Naive thymus-derived CD8-positive, alpha-beta T cell (primary cell): ENCODE measurements around the gene TNFRSF1B. TPM values are rescaled to one million over a fixed set of nuclear protein-coding genes. Genes with fewer than 3 reads are reported as not detected.

Source experiments
- ATAC-seq, 2 donors: fragments of 150-1000 bp; cut with Tn5 transposase in 1 of 2; sonication (Bioruptor Pico), chemical (Tn5 transposase) in 1 of 2; 1 replicate in 1 of 2; 2 replicates in 1 of 2; pipeline ENCODE4 v1.10.0; 2021; ENCODE audit warnings: mild to moderate bottlenecking in 2 of 2, moderate library complexity in 2 of 2
- POLR2A ChIA-PET: fragments of 350-600 bp; sonication (Branson Sonifier 250); formaldehyde crosslinking; loops from one replicate; lab custom pipeline; 2021; ENCODE audit warnings: antibody characterized with exemption; lab: Charles Lee
- DNase-seq, 10 donors: peaks; one replicate each; pipeline versions ENCODE4 v3.0.0 to v3.0.0-alpha.2; 2020 to 2022
- H3K27ac Mint-ChIP-seq, 10 donors: one replicate each; pipeline ENCODE4 v1.8.0; 2020 to 2022; ENCODE audit warnings: mild to moderate bottlenecking in 10 of 10, mixed read lengths in 10 of 10, moderate library complexity in 4 of 10, inconsistent platforms in 1 of 10
- H3K27me3 Mint-ChIP-seq, 5 donors: one replicate each; pipeline ENCODE4 v1.8.0; 2021 to 2022; ENCODE audit warnings: mixed read lengths in 5 of 5
- H3K36me3 Mint-ChIP-seq, 3 donors: one replicate each; pipeline ENCODE4 v1.8.0; 2020 to 2022; ENCODE audit warnings: mixed read lengths in 3 of 3, mild to moderate bottlenecking in 2 of 3, inconsistent platforms in 1 of 3
- H3K4me1 Mint-ChIP-seq, 4 donors: one replicate each; pipeline ENCODE4 v1.8.0; 2021 to 2022; ENCODE audit warnings: mixed read lengths in 4 of 4
- H3K4me3 Mint-ChIP-seq, 10 donors: one replicate each; pipeline ENCODE4 v1.8.0; 2020 to 2022; ENCODE audit warnings: mild to moderate bottlenecking in 10 of 10, mixed read lengths in 10 of 10, moderate library complexity in 6 of 10, inconsistent platforms in 1 of 10
- H3K9me3 Mint-ChIP-seq, 9 donors: one replicate each; pipeline ENCODE4 v1.8.0; 2020 to 2022; ENCODE audit warnings: mixed read lengths in 9 of 9, mild to moderate bottlenecking in 3 of 9, inconsistent platforms in 1 of 9, moderate library complexity in 1 of 9
- polyA plus RNA-seq, 3 donors: library from polyadenylated mRNA; unstranded; fragments of 300-500 nt; fragmentation: Illumina TruSeq; gene quantifications; one replicate each; pipeline ENCODE4 v1.2.3, GENCODE V29; 2021
- total RNA-seq, 8 experiments: library from RNA in 2 of 8; stranded (reverse) in 2 of 8; gene quantifications; one replicate each; pipeline ENCODE4 v1.2.3 and lab custom pipeline; 2021 to 2026

TNFRSF1B gene
- total and polyA plus RNA-seq, 5 experiments from 2014 or later: 16.5 to 64.6 (median 19.7) TPM

- peak overlapping the region in 6 of 10 donors; percentile 29 to 70 (median 49) for H3K4me3 Mint-ChIP-seq
- peak overlapping the region in 9 of 10 donors; percentile 71 to 96 (median 83) for H3K27ac Mint-ChIP-seq
- peaks cover 18 to 57% (median 39%) of the 10 kb centered on the region in 4 donors for H3K4me1 Mint-ChIP-seq
- no peaks in the 10 kb centered on the region for H3K27me3 Mint-ChIP-seq
- H3K9me3 Mint-ChIP-seq: no peaks in the 10 kb centered on the region
- POLR2A ChIA-PET: interaction anchor here (0.6 to 7.8 kb wide), 4 partner anchors 7 to 58 kb away, joined by 4 to 67 read pairs (median 5); no protein-coding TSS in a partner anchor
- H3K36me3 Mint-ChIP-seq: no peaks in the 10 kb centered on the region
- no peak for DNase-seq
- peak in 1 of 2 donors; percentile 7 for ATAC-seq
Measured at GRCh38 chr1:12142891-12143630, 23.7 kb upstream of the TNFRSF1B start.

GRCh38 chr1:12143631-12144155 is 23.1 kb upstream of the TNFRSF1B start:
- peaks cover 18 to 63% (median 45%) of the 10 kb centered on the region in 4 donors for H3K4me1 Mint-ChIP-seq
- H3K4me3 Mint-ChIP-seq: peak overlapping the region in 8 of 10 donors; percentile 8 to 70 (median 32)

GRCh38 chr1:12144236-12144635 is 22.6 kb upstream of the TNFRSF1B start:
- ATAC-seq: no peak
- peak overlapping the region in 2 of 10 donors; percentile 33 to 66 for H3K4me3 Mint-ChIP-seq
- peaks cover 0 to under 1% (median 0%) of the 10 kb centered on the region in 9 donors for H3K9me3 Mint-ChIP-seq
- no peaks in the 10 kb centered on the region for H3K27me3 Mint-ChIP-seq
- POLR2A ChIA-PET: interaction anchor here (1.2 to 7.8 kb wide), 4 partner anchors 6 to 22 kb away, joined by 4 to 67 read pairs (median 6); partner anchors contain the start of gene TNFRSF1B
- no peak for DNase-seq
- peak overlapping the region in 7 of 10 donors; percentile 73 to 96 (median 84) for H3K27ac Mint-ChIP-seq
- H3K4me1 Mint-ChIP-seq: peaks cover 23 to 69% (median 50%) of the 10 kb centered on the region in 4 donors
- H3K36me3 Mint-ChIP-seq: no peaks in the 10 kb centered on the region

More at GRCh38 chr1:12143631-12144155, 23.1 kb upstream of the TNFRSF1B start:
- Mint-ChIP-seq H3K27me3 (no peaks in the 10 kb centered on the region), H3K9me3 (no peaks in the 10 kb centered on the region), H3K27ac (peak overlapping the region in 9 of 10 donors; percentile 71 to 96 (median 83)), H3K36me3 (no peaks in the 10 kb centered on the region)
- DNase-seq (no peak), ATAC-seq (peak; percentile 42 to 75)
- POLR2A ChIA-PET: interaction anchor here (0.6 to 7.8 kb wide), 4 partner anchors 7 to 57 kb away, joined by 4 to 67 read pairs (median 5); no protein-coding TSS in a partner anchor

GRCh38 chr1:12144969-12145368 is 21.8 kb upstream of the TNFRSF1B start:
- Mint-ChIP-seq H3K4me3 (no peak overlapping the region), H3K27ac (peak overlapping the region in 7 of 10 donors; percentile 22 to 75 (median 55)), H3K4me1 (peaks cover 27 to 72% (median 58%) of the 10 kb centered on the region in 4 donors), H3K27me3 (no peaks in the 10 kb centered on the region), H3K36me3 (peaks cover 0 to 4% (median 0%) of the 10 kb centered on the region in 3 donors), H3K9me3 (peaks cover 0 to 8% (median 0%) of the 10 kb centered on the region in 9 donors)
- POLR2A ChIA-PET: interaction anchor here (0.6 to 8.7 kb wide), 8 partner anchors 9 to 56 kb away, joined by 3 to 119 read pairs (median 5); partner anchors contain the start of gene TNFRSF1B
- DNase-seq (no peak), ATAC-seq (no peak)

- DNase-seq: no peak
Measured at GRCh38 chr1:12145616-12146342, 21.0 kb upstream of the TNFRSF1B start.

GRCh38 chr1:12146343-12147112 is 20.3 kb upstream of the TNFRSF1B start:
- no peaks in the 10 kb centered on the region for H3K27me3 Mint-ChIP-seq
- no peak for DNase-seq
- POLR2A ChIA-PET: interaction anchor here (1.4 to 8.7 kb wide), 5 partner anchors 6 to 57 kb away, joined by 4 to 119 read pairs (median 5); no protein-coding TSS in a partner anchor
- peak overlapping the region; percentile 66 to 97 (median 90) for H3K27ac Mint-ChIP-seq
- peak overlapping the region in 5 of 10 donors; percentile 11 to 75 (median 20) for H3K4me3 Mint-ChIP-seq
- peaks cover 0 to 4% (median 3%) of the 10 kb centered on the region in 3 donors for H3K36me3 Mint-ChIP-seq
- peaks cover 0 to 9% (median 0%) of the 10 kb centered on the region in 9 donors for H3K9me3 Mint-ChIP-seq
- H3K4me1 Mint-ChIP-seq: peaks cover 41 to 88% (median 73%) of the 10 kb centered on the region in 4 donors
- no peak for ATAC-seq

More at GRCh38 chr1:12145616-12146342, 21.0 kb upstream of the TNFRSF1B start:
- Mint-ChIP-seq H3K4me3 (no peak overlapping the region), H3K27ac (peak overlapping the region in 9 of 10 donors; percentile 66 to 97 (median 90)), H3K9me3 (peaks cover 0 to 9% (median 0%) of the 10 kb centered on the region in 9 donors), H3K4me1 (peaks cover 35 to 81% (median 66%) of the 10 kb centered on the region in 4 donors), H3K27me3 (no peaks in the 10 kb centered on the region), H3K36me3 (peaks cover 0 to 4% (median 0%) of the 10 kb centered on the region in 3 donors)
- POLR2A ChIA-PET: interaction anchor here (0.9 to 8.7 kb wide), 5 partner anchors 10 to 57 kb away, joined by 3 to 119 read pairs (median 5); no protein-coding TSS in a partner anchor
- no peak for ATAC-seq

- DNase-seq: no peak
- peaks cover 46 to 91% (median 81%) of the 10 kb centered on the region in 4 donors for H3K4me1 Mint-ChIP-seq
- peak overlapping the region; percentile 61 to 97 (median 90) for H3K27ac Mint-ChIP-seq
- peaks cover 0 to 9% (median 0%) of the 10 kb centered on the region in 9 donors for H3K9me3 Mint-ChIP-seq
- no peak for ATAC-seq
- no peaks in the 10 kb centered on the region for H3K27me3 Mint-ChIP-seq
- POLR2A ChIA-PET: interaction anchor here (0.5 to 8.7 kb wide), 6 partner anchors 7 to 29 kb away, joined by 4 to 119 read pairs (median 6); no protein-coding TSS in a partner anchor
- H3K4me3 Mint-ChIP-seq: peak overlapping the region in 4 of 10 donors; percentile 24 to 75 (median 54)
- H3K36me3 Mint-ChIP-seq: peaks cover 0 to 4% (median 3%) of the 10 kb centered on the region in 3 donors
Measured at GRCh38 chr1:12147201-12147701, 19.5 kb upstream of the TNFRSF1B start.

GRCh38 chr1:12148160-12148957 is 18.4 kb upstream of the TNFRSF1B start:
- H3K4me3 Mint-ChIP-seq: peak overlapping the region in 6 of 10 donors; percentile 55 to 85 (median 70)
- peaks cover 47 to 94% (median 83%) of the 10 kb centered on the region in 4 donors for H3K4me1 Mint-ChIP-seq
- peaks cover 0 to 9% (median 0%) of the 10 kb centered on the region in 9 donors for H3K9me3 Mint-ChIP-seq
- H3K27ac Mint-ChIP-seq: peak overlapping the region; percentile 73 to 99 (median 96)
- no peak for DNase-seq
- POLR2A ChIA-PET: interaction anchor here (0.6 to 8.7 kb wide), 12 partner anchors 8 to 62 kb away, joined by 3 to 119 read pairs (median 14); no protein-coding TSS in a partner anchor
- H3K36me3 Mint-ChIP-seq: peaks cover 0 to 4% (median 3%) of the 10 kb centered on the region in 3 donors
- no peaks in the 10 kb centered on the region for H3K27me3 Mint-ChIP-seq
- peak in 1 of 2 donors; percentile 9 for ATAC-seq

GRCh38 chr1:12148958-12149790 is 17.6 kb upstream of the TNFRSF1B start:
- H3K4me1 Mint-ChIP-seq: peaks cover 43 to 90% (median 79%) of the 10 kb centered on the region in 4 donors
- POLR2A ChIA-PET: interaction anchor here (0.7 to 8.7 kb wide), 13 partner anchors 7 to 343 kb away, joined by 3 to 119 read pairs (median 22); partner anchors contain the start of genes CLCN6, MTHFR and TNFRSF1B
- H3K4me3 Mint-ChIP-seq: peak overlapping the region in 9 of 10 donors; percentile 37 to 85 (median 70)

More at GRCh38 chr1:12148958-12149790, 17.6 kb upstream of the TNFRSF1B start:
- DNase-seq: peak in 1 of 10 donors; percentile 19
- H3K9me3 Mint-ChIP-seq: peaks cover 0 to 9% (median 0%) of the 10 kb centered on the region in 9 donors
- peak overlapping the region; percentile 71 to 99 (median 96) for H3K27ac Mint-ChIP-seq
- H3K36me3 Mint-ChIP-seq: peaks cover 0 to 4% (median 3%) of the 10 kb centered on the region in 3 donors
- no peak for ATAC-seq
- no peaks in the 10 kb centered on the region for H3K27me3 Mint-ChIP-seq
